Measurements from ENCODE around the gene SEC31A. TPM values are rescaled to one million over a fixed set of nuclear protein-coding genes. Genes with fewer than 3 reads are reported as not detected.

SEC31A gene
- polyA plus RNA-seq, 1 donor from 2014 or later: 102 TPM

- no peaks in the 10 kb centered on the region for H3K36me3 Mint-ChIP-seq
- H3K9me3 Mint-ChIP-seq: peaks cover 0 to 3% (median 2%) of the 10 kb centered on the region in 3 donors
- H3K4me3 Mint-ChIP-seq: no peak overlapping the region
- no peak overlapping the region for H3K27ac Mint-ChIP-seq
- H3K27me3 Mint-ChIP-seq: no peaks in the 10 kb centered on the region
- no peaks in the 10 kb centered on the region for H3K4me1 Mint-ChIP-seq
Observed at GRCh38 chr4:82780752-82781231, 110.2 kb downstream of the SEC31A start.

- Mint-ChIP-seq H3K36me3 (no peaks in the 10 kb centered on the region), H3K9me3 (peaks cover 0 to 3% (median 2%) of the 10 kb centered on the region in 3 donors), H3K4me1 (no peaks in the 10 kb centered on the region), H3K27ac (peak overlapping the region in 1 of 3 donors; percentile 12), H3K27me3 (no peaks in the 10 kb centered on the region), H3K4me3 (no peak overlapping the region)
Observed at GRCh38 chr4:82780170-82780751, 110.7 kb downstream of the SEC31A start.

DNA sequence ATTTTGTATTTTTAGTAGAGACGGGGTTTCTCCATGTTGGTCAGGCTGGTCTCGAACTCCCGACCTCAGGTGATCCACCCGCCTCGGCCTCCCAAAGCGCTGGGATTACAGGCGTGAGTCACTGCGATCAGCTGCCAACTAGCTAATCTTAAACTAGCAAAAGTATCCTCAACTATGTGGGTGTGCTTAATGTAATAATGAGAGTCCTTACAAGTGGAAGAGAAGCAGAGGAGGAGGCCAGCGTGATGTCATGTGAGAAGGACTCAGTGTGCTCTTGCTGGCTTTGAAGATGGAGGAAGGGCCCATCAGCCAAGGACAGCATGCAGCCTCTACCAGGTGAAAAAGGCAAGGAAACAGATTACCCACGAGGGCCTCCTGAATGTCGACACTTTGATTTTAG lies 111.9 kb downstream of the SEC31A start:
- H3K9me3 Mint-ChIP-seq: peaks cover 0 to 3% (median 2%) of the 10 kb centered on the region in 3 donors
- H3K4me3 Mint-ChIP-seq: no peak overlapping the region
- no peaks in the 10 kb centered on the region for H3K4me1 Mint-ChIP-seq
- H3K36me3 Mint-ChIP-seq: no peaks in the 10 kb centered on the region
- H3K27ac Mint-ChIP-seq: no peak overlapping the region
- no peaks in the 10 kb centered on the region for H3K27me3 Mint-ChIP-seq

- no peaks in the 10 kb centered on the region for H3K36me3 Mint-ChIP-seq
- no peaks in the 10 kb centered on the region for H3K27me3 Mint-ChIP-seq
- H3K27ac Mint-ChIP-seq: peak overlapping the region in 1 of 3 donors; percentile 55
- no peak overlapping the region for H3K4me3 Mint-ChIP-seq
- no peaks in the 10 kb centered on the region for H3K4me1 Mint-ChIP-seq
- peaks cover 0 to 3% (median 2%) of the 10 kb centered on the region in 3 donors for H3K9me3 Mint-ChIP-seq
Observed at GRCh38 chr4:82777857-82778525, 113.0 kb downstream of the SEC31A start.

DNA sequence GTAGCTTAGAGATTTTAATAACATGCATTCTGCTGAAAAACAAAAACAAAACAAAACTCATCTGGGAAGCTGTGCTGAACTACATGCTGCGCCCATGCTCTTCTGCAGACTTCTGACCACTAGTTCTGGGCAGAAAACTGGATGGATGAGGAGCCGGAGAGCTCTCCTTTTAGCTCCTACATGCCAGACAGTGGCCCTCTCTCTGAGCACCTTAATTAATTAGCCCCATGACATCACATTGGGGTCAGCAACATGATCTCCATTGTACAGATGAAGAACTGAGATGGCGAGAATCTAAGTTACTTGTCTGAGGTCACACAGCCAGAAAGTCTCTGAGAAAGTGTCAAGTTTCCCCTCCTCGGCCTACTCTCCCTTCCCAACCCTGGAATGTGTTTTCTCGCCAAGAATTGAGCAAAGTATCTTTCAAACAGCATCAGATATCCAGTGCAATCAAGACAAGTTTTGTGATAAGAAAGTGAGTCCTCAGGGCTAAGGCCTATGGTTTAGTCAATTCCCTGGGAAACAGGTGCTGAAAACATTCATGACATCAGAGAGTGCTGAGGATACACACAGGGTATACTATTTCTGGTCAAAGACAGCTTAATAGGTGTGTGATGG lies 113.9 kb downstream of the SEC31A start:
- H3K36me3 Mint-ChIP-seq: no peaks in the 10 kb centered on the region
- H3K4me3 Mint-ChIP-seq: no peak overlapping the region
- no peak overlapping the region for H3K27ac Mint-ChIP-seq
- peaks cover 0 to 3% (median 2%) of the 10 kb centered on the region in 3 donors for H3K9me3 Mint-ChIP-seq
- H3K27me3 Mint-ChIP-seq: no peaks in the 10 kb centered on the region
- H3K4me1 Mint-ChIP-seq: no peaks in the 10 kb centered on the region

GRCh38 chr4:82775243-82775642 lies 115.7 kb downstream of the SEC31A start:
- Mint-ChIP-seq H3K27me3 (peaks cover 4% of the 10 kb centered on the region), H3K36me3 (no peaks in the 10 kb centered on the region), H3K27ac (no peak overlapping the region), H3K4me1 (no peaks in the 10 kb centered on the region), H3K4me3 (no peak overlapping the region), H3K9me3 (peaks cover 0 to 3% (median 2%) of the 10 kb centered on the region in 3 donors)

DNA sequence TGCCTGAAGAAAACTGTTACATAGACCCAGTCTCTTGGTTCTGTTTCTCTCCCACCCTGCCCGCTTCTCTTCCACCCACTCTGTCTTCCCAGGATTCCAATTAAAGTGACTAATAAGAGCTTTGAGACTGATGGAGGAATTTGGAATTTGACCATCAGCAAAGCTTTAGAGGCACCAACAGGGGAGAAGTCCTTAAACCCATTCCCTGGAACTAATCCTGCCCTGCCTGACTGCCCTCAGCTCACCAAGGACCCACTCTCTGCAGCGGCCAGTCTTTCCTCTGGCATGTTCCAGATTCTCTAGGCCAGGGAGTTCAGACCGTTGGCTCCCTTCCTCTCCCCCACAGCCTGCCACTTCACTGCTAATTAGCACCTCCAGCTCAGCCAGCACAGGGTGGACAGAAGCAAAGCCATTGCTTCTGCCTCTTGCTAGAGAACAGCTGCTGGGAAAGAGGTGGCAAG lies 116.2 kb downstream of the SEC31A start:
- Mint-ChIP-seq H3K27ac (no peak overlapping the region), H3K4me3 (no peak overlapping the region), H3K4me1 (no peaks in the 10 kb centered on the region), H3K36me3 (no peaks in the 10 kb centered on the region), H3K9me3 (peaks cover 0 to 3% (median 2%) of the 10 kb centered on the region in 3 donors), H3K27me3 (peaks cover 4% of the 10 kb centered on the region)

DNA sequence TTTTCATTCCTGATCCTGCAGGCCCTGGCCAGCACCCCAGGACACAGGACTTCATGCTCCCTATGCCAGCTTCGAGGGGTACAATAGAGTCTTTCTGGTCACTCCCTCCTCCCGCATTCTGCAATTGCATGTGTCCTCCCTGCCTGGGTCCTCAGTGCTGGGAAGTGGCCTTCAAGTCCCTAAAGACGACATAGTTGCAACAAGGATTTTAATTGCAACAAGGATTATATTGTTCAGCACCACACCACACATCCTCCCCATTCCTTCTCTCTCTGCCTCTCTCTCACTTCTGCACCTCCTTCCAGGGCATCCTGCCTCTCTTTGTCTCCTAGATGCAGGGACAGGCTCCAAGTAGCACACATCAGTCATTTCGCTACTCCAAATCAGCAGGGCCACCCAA lies 117.9 kb downstream of the SEC31A start:
- Mint-ChIP-seq H3K4me3 (no peak overlapping the region), H3K36me3 (no peaks in the 10 kb centered on the region), H3K9me3 (peaks cover 0 to 3% (median 2%) of the 10 kb centered on the region in 3 donors), H3K4me1 (no peaks in the 10 kb centered on the region), H3K27me3 (peaks cover 4% of the 10 kb centered on the region), H3K27ac (no peak overlapping the region)

GRCh38 chr4:82770607-82771006 lies 120.3 kb downstream of the SEC31A start:
- H3K36me3 Mint-ChIP-seq: peaks cover 3% of the 10 kb centered on the region
- no peak overlapping the region for H3K4me3 Mint-ChIP-seq
- no peaks in the 10 kb centered on the region for H3K4me1 Mint-ChIP-seq
- no peak overlapping the region for H3K27ac Mint-ChIP-seq
- peaks cover 1 to 7% (median 3%) of the 10 kb centered on the region in 3 donors for H3K9me3 Mint-ChIP-seq
- H3K27me3 Mint-ChIP-seq: peaks cover 6% of the 10 kb centered on the region

Other genes with a start within 250 kb of the SEC31A start
- not detected for gene SCD5, start 92.4 kb downstream of the SEC31A start, polyA plus RNA-seq
- gene THAP9, start 9.6 kb upstream of the SEC31A start, polyA plus RNA-seq: 2.0 TPM
- gene LIN54, start 119.7 kb upstream of the SEC31A start, polyA plus RNA-seq: 7.7 TPM
- gene COPS4, start 144.0 kb upstream of the SEC31A start, polyA plus RNA-seq: 40.7 TPM
- 884 TPM for gene PLAC8, start 223.6 kb upstream of the SEC31A start, polyA plus RNA-seq

Data from IgD-negative memory B cell (primary cell).